Heart right ventricle (tissue), 16 donors: ENCODE measurements around the gene AWAT1. TPM values are rescaled to one million over a fixed set of nuclear protein-coding genes. Genes with fewer than 3 reads are reported as not detected.

Experiments used
- ATAC-seq, 8 donors: fragments of 200-7000 bp; cut with Tn5 transposase; one replicate each; pipeline ENCODE4 v1.9.1; 2020; ENCODE audit warnings: mild to moderate bottlenecking in 8 of 8, moderate library complexity in 8 of 8, moderate number of reproducible peaks in 1 of 8
- DNase-seq, 2 donors: peaks; one replicate each; pipeline ENCODE4 v3.0.0-alpha.2; 2020
- H3K27ac ChIP-seq, 10 donors: fragments of 200-600 bp; sonication (generic) in 2 of 10; one replicate each; pipeline versions ENCODE4 v1.5.0 to v1.8.0; 2020 to 2022; ENCODE audit warnings: mild to moderate bottlenecking in 3 of 10
- H3K27me3 ChIP-seq, 7 donors: fragments of 200-600 bp; one replicate each; pipeline ENCODE4 v1.8.0; 2021 to 2022; ENCODE audit warnings: mild to moderate bottlenecking in 2 of 7
- H3K36me3 ChIP-seq, 9 donors: fragments of 200-600 bp; sonication (generic) in 1 of 9; one replicate each; pipeline versions ENCODE4 v1.5.0 to v1.8.0; 2020 to 2022; ENCODE audit warnings: mild to moderate bottlenecking in 2 of 9
- H3K4me1 ChIP-seq, 9 donors: fragments of 200-600 bp; sonication (generic) in 1 of 9; one replicate each; pipeline versions ENCODE4 v1.5.0 to v1.8.0; 2020 to 2022; ENCODE audit warnings: mild to moderate bottlenecking in 4 of 9
- H3K4me3 ChIP-seq, 10 donors: fragments of 200-600 bp; sonication (generic) in 2 of 10; one replicate each; pipeline versions ENCODE4 v1.5.0 to v1.8.0; 2020 to 2022; ENCODE audit warnings: mild to moderate bottlenecking in 7 of 10, moderate library complexity in 2 of 10
- H3K9me3 ChIP-seq, 11 donors: fragments of 200-600 bp in 10 of 11; sonication (generic) in 2 of 11; one replicate each; pipeline versions ENCODE4 v1.5.0 to v1.8.0; 2013 to 2022; ENCODE audit warnings: mild to moderate bottlenecking in 2 of 11, control low read depth in 1 of 11, moderate library complexity in 1 of 11
- WGBS, 2 donors: extraction: QIAGEN DNeasy Blood & Tissue Kit; methylation state at CpG; one replicate each; pipeline ENCODE4 v1.1.7; 2013; ENCODE audit warnings: inconsistent platforms in 1 of 2; 5-methylcytosine and 5-hydroxymethylcytosine counted together
- intact Hi-C, 10 donors: fragments of 100-400 bp; cut with DNase I; formaldehyde crosslinking; loops; one replicate each; pipeline versions ENCODE4 v1.11.1 to v1.14.2; 2022
- polyA plus RNA-seq, 2 donors: library from polyadenylated mRNA; stranded (reverse); fragments of 200-250 nt; gene quantifications; one replicate each; pipeline ENCODE4 v1.2.3, GENCODE V29; 2013
- total RNA-seq, 10 donors: library from RNA; stranded (reverse); fragmentation: NEBNext Ultra II Directional in 3 of 10; extraction: Animal tissue kit (Norgen Biotek cat#: 25700) in 3 of 10; gene quantifications; one replicate each; pipeline versions ENCODE4 v1.2.1 to v1.2.4, GENCODE V29; 2021 to 2023
- TF ChIP-seq, protein P1 (sequence below), 9 donors: fragments of 200-600 bp; sonication (generic) in 2 of 9; IDR thresholded peaks; one replicate each; pipeline versions ENCODE4 v1.5.0 to v1.8.0; 2021 to 2022; ENCODE audit warnings: antibody characterized with exemption in 9 of 9, mild to moderate bottlenecking in 5 of 9, moderate library complexity in 1 of 9
- donor health status: Arrhythmogenic right ventricular cardiomyopathy.
- donor health status: ischemic (EF 13 %, LVEDD 7.1; RV severe dilation, severe dysfunction).
- donor health status: healthy with polysubstance abuse.
- donor health status: DM: no; HTN: yes; CAD: no.
- donor health status: DM: no; HTN: no; CAD: no.
- donor health status: ischemic (EF 25% LVEDD 6.9; RV normal size, moderate dysfunction).
- donor health status: ischemic (EF 25% LVEDD 5.7; RV mildly dilated, moderate dysfunction).
- donor health status: healthy.
- donor health status: DM: yes; HTN: yes; CAD: no.
- donor health status: Ischemic cardiomyopathy.
- donor health status: ischemic (EF 35%, LVEDD 5.7; RV mildly dilated, moderate dysfunction).
- donor health status: nonischemic (EF 11% LVEDD 7.7; RV severe dilation, severe dysfunction).
- donor health status: DM: yes; HTN: yes; CAD: no.
- donor health status: PGD.
- donor health status: ischemic (EF 29% LVEDD 5.4; RV normal size, mild dysfunction).
- donor health status: nonischemic (EF 23%, LVEDD 6.1; RV moderate dilation, normal function).

AWAT1 gene
- total and polyA plus RNA-seq, 12 donors: not detected

DNA sequence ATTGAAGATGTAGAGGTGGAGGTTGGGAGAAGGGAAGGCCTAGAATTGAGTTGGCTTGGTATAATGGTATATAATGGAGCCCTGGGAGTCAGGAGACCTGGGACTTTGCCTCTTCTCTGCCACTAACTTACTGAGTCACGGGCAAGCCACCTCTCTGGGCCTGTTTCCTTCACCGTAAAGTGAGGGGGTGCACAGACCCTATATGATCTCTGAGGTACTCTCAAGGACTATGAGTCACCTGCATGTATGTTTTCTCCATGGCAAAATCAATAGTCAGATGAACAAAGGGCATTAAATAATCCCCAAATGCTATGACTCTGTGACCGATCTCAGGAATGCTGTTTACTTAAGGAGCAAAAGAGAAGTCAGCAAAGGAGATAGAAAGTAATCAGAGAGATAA, 20.5 kb downstream of the AWAT1 start:
- ATAC-seq (no peak), DNase-seq (no peak)
- Histone ChIP-seq H3K36me3 (no peaks in the 10 kb centered on the region), H3K9me3 (no peaks in the 10 kb centered on the region), H3K27ac (no peak overlapping the region), H3K4me1 (no peaks in the 10 kb centered on the region), H3K27me3 (peaks cover 0 to 6% (median 0%) of the 10 kb centered on the region in 7 donors), H3K4me3 (no peak overlapping the region)
- intact Hi-C loops: no loop called here
- WGBS, 2 donors: 95 to 100% methylated on average over 3 of the region's 3 CpGs
- TF ChIP-seq, protein P1, sequence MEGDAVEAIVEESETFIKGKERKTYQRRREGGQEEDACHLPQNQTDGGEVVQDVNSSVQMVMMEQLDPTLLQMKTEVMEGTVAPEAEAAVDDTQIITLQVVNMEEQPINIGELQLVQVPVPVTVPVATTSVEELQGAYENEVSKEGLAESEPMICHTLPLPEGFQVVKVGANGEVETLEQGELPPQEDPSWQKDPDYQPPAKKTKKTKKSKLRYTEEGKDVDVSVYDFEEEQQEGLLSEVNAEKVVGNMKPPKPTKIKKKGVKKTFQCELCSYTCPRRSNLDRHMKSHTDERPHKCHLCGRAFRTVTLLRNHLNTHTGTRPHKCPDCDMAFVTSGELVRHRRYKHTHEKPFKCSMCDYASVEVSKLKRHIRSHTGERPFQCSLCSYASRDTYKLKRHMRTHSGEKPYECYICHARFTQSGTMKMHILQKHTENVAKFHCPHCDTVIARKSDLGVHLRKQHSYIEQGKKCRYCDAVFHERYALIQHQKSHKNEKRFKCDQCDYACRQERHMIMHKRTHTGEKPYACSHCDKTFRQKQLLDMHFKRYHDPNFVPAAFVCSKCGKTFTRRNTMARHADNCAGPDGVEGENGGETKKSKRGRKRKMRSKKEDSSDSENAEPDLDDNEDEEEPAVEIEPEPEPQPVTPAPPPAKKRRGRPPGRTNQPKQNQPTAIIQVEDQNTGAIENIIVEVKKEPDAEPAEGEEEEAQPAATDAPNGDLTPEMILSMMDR (IDR thresholded peaks at IDR 0.05): no peak

DNA sequence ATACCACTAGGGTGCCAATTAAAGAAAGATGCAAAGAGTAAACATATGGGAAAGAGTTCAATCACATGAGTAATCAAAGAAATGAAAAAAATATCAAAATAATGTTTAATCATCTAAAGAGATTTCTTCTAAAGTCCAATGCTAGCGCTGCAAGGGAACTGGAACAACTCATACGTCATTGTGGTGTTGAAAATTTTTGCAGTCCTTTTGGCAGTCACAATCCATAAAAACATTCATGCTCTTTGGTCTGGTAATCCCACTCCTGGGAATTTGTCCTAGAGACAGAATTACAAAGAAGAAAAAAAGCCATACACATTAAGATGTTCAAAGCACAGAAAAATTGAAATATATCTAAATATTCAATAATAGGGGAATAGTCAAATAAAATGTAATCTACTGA, 21.0 kb downstream of the AWAT1 start:
- H3K27ac ChIP-seq: no peak overlapping the region

DNA sequence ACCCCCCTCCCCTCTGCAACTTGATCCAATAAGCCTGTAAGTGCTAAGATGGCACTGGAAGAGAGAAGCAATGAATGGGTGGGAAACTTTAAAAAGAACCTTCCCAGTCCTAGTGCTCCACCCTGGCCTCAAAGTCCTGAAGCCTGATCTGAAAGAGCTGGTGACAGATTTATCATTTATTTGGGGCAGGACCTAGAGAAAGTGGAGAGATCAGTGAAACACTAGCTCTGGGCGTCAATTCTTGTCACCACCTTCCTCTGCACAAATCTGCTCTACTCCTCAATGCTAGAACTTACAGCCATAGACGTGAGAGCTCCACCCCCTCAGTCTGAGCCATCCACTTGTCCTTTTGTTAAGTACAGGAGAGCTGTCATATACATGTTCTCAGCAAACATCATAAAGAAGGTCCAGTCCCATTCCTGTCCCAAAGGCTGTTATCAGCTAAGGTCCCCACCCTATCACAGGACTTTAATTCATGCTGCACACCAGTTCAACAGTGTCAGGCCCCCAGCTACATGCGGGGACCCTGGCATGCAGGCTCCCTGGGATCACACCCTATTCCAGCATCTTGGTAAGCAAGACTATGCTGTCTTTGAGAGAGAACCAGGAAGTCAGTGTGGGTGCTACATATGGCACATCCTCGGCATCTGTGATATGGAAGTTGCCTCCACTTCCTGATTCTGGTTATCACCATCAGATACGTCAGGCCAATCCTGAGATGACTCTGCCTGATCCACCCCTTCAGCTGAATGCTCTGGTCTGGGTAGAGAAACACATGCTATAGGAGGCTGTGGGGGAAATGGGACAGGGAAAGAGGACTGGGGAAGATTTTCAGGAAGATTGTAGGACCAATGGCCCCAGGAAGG, 23.2 kb downstream of the AWAT1 start:
- intact Hi-C loops: no loop called here
- Histone ChIP-seq H3K36me3 (no peaks in the 10 kb centered on the region), H3K9me3 (no peaks in the 10 kb centered on the region), H3K4me1 (no peaks in the 10 kb centered on the region), H3K4me3 (no peak overlapping the region), H3K27ac (no peak overlapping the region), H3K27me3 (peaks cover 0 to 8% (median 0%) of the 10 kb centered on the region in 7 donors)
- no peak for DNase-seq
- TF ChIP-seq, protein P1 (IDR thresholded peaks at IDR 0.05): no peak
- WGBS, 2 donors: 83 to 84% methylated on average over 5 of the region's 5 CpGs
- ATAC-seq: no peak

More for the DNA sequence above, 21.0 kb downstream of the AWAT1 start:
- TF ChIP-seq, protein P1 (IDR thresholded peaks at IDR 0.05): no peak
- ATAC-seq (no peak), DNase-seq (no peak)
- no peaks in the 10 kb centered on the region for H3K9me3 ChIP-seq
- intact Hi-C loops: no loop called here
- WGBS, 2 donors: 70 to 79% methylated on average over 2 of the region's 2 CpGs
- H3K27me3 ChIP-seq: peaks cover 0 to 3% (median 0%) of the 10 kb centered on the region in 7 donors
- no peaks in the 10 kb centered on the region for H3K36me3 ChIP-seq
- no peaks in the 10 kb centered on the region for H3K4me1 ChIP-seq
- H3K4me3 ChIP-seq: no peak overlapping the region

DNA sequence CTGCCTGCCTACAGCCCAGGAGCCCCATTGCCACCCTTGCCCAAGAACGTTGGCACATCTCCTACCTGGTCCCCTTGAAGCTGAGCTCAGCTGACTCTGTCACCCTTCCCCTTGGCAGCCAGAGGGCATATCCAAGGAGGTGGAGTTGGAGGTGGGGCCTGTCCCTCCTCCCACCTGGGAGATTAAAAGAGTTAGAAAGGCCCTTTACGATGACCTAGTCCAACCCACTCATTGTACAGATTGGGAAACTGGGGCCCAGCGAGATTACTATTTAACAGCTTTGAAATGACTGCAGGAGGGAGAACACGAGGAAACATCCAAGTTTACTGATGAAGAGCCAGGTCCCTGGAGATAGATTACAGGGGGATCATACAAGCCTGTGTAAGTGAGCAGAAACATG, 25.6 kb downstream of the AWAT1 start, which contains the start of gene P2RY4:
Gene P2RY4 (minus strand): TSS at position 101 of the 400 bp plus-strand sequence. CDS start 580 bp downstream, outside the sequence.
- peaks cover 0 to 8% (median 0%) of the 10 kb centered on the region in 7 donors for H3K27me3 ChIP-seq
- no peaks in the 10 kb centered on the region for H3K9me3 ChIP-seq
- DNase-seq: no peak
- no peak for ATAC-seq
- no peaks in the 10 kb centered on the region for H3K4me1 ChIP-seq
- H3K36me3 ChIP-seq: no peaks in the 10 kb centered on the region
- TF ChIP-seq, protein P1 (IDR thresholded peaks at IDR 0.05): no peak
- WGBS, 2 donors: 59 to 78% methylated on average over 4 of the region's 4 CpGs
- no peak within 1 kb of the TSS for H3K27ac ChIP-seq
- intact Hi-C loops: loop anchor here in 2 of 10 donors (1.0 to 5.0 kb wide), 2 partner anchors 63 to 65 kb away; no protein-coding TSS in a partner anchor
- no peak within 1 kb of the TSS for H3K4me3 ChIP-seq
